GM21529 (cell line): Measurements from ENCODE around the gene GREM2.

ENCODE experiments used
- ATAC-seq: cut with Tn5 transposase; IDR thresholded peaks from one replicate; pipeline ENCODE4 v1.9.1; 2021; ENCODE audit not compliant: unreplicated experiment

The GREM2 gene

DNA sequence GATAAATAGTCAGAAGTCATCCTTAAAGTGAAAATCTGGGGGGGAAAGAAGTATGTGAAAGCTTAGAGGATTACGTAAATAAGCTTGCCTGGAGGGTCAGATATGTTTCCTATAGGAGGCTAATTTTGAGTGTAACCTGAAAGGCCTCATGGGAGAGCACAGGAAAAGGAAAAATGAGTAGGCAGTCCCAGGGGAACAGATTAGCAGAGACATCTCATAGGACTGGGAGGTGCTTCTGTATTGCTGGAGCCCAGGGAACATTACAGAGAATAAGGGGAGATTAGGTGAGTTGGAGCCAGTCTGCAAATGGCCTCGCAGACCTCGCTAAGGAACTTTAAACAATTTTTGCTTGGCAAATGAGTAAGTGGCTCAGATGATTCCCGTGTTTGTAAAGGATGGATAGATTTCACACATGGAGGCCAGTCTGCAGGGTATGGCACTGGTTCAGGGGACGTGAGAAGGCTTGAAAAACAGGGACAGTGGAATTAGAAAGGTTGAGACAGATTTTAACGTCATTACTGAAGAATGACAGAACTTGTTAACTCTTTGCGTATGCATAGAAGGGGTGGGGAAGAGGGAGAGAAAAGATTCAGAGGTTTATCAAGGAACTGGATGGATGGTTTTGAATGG lies 149.1 kb downstream of the GREM2 start:
- no peak for ATAC-seq

DNA sequence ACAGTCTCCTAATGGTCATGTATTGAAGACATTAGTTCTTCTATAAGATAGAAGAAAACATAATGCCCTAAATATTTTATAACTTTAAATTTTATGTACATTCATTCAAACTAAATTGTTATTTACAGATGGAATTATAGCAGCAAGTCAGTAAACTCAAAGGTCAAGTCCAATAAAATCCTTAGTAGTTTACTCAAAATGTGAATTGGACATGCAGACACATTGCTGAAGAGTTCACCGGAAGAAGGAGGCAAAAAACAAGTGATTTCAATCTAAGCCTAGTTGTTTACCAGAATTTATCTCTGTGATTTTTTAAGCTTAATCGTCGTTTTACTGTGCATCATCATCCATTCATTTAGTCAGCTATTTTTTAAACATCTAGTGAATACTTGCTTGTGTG lies 149.7 kb downstream of the GREM2 start:
- no peak for ATAC-seq

DNA sequence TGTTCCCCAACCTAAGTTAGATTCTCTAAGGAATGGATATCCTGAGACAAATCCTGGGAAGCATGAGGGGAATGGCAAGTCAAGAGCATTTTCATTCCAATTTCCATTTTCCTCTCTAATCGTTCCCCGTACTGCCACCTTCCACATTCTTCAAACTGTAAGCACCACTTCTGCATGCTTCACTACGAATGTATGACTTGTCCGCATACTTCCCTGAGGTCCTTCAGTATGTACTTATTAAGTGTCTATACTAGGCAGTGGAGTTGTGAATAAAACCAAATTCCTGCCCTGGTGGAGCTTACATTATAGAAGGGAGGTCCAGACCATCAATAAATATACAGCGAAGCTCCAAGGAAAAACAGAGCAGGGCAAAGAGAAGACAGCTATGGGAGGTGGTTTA lies 154.8 kb downstream of the GREM2 start:
- no peak for ATAC-seq

DNA sequence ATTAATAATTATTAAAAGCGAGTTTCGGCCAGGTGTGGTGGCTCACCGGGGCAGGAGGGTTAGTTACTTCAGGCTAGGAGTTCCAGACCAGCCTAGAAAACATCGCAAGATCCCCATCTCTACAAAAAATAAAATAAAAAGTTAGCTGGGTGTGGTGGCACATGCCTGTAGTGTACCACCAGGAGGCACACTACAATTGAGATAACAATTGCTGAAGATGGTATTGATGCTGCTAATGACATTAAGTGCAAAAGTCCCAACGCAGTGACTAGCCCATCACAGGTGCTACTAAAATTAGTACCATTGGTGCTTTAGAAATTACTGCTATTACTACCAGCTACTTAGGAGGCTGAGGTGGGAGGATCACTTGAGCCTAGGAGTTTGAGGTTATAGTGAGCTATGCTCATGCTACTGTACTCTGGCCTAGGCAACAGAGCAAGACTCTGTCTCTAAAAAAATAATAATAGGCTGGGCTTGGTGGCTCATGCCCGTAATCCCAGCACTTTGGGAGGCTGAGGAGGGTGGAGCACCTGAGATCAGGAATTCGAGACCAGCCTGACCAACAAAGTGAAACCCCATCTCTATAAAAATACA lies 156.6 kb downstream of the GREM2 start:
- no peak for ATAC-seq

DNA sequence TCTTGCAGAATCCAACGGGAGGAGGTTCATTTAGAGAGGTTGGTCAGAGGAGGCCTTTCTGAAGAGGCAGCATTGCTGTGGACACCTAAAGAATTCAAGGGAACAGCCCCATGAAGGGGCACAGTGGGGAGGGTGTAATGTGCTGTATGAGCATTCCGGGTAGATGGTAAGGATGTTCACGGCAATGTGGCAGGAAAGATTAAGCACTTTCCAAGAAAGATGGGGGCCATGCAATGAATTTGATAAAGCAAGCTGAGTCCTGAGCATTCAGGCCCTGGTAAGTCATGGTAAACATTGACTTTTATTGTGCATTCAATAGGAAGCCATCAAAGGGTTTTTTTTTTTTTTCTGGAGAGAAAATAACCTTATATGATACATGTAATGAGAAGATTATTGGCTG lies 166.6 kb downstream of the GREM2 start:
- ATAC-seq: no peak

DNA sequence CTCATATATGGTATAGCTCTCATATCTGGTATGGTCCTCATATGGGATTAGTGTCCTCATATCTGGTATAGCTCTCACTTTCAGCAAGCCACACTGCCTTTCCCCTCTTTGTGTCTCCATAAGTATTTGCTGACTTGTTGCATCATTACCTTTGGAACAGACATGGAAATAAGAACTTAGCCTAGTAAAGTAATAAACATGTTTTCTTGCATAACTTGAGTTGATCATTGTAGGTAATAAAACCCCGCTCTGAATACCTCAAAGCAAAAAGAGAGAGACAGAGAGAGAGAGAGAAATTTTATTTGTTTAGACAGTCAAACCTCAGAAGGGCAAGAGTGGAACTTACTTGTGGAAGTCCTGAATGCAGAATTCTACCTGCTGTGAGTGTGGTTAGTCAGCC lies 170.3 kb downstream of the GREM2 start:
- ATAC-seq: no peak
